ENCODE measurements around the gene HMX2.

GRCh38 chr10:123109466-123109865 lies 38.5 kb upstream of the HMX2 start:
- TF ChIP-seq EZH2phosphoT487 (IDR thresholded peaks at IDR 0.05; ENCODE audit: insufficient read depth, low read depth) (no peak), EZH2 (IDR thresholded peaks at IDR 0.05; ENCODE audit: insufficient read depth, poor library complexity, severe bottlenecking) (no peak)
